Right hindlimb (tissue), 1 donor: ENCODE results near the gene AFAP1L2.

ENCODE experiments used
- DNase-seq: peaks from one replicate; pipeline ENCODE4 v3.0.0-alpha.2; 2018

The AFAP1L2 gene

DNA sequence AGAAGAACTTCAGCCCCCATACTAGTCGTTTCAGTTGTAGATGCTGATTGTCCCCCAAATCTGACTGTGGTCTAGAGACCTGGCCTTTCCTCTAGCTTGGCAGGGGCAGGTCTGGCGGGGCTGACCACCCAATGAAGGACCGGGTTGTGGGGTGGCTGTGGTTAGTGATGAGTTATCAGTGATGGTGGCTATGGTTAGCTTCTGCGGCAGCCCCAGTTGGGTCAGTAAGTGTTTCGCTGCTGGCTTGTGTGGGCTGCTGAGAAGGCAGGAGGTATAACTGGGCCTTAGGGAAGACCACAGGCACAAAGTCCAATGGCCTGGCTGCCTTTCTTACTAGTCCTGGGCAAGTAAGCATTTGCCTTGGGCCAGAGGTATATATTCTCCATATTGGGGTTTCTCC is 143.9 kb downstream of the AFAP1L2 start:
- DNase-seq, result no peak

- DNase-seq, result no peak
Observed at GRCh38 chr10:114259824-114260223, 144.5 kb downstream of the AFAP1L2 start.

DNA sequence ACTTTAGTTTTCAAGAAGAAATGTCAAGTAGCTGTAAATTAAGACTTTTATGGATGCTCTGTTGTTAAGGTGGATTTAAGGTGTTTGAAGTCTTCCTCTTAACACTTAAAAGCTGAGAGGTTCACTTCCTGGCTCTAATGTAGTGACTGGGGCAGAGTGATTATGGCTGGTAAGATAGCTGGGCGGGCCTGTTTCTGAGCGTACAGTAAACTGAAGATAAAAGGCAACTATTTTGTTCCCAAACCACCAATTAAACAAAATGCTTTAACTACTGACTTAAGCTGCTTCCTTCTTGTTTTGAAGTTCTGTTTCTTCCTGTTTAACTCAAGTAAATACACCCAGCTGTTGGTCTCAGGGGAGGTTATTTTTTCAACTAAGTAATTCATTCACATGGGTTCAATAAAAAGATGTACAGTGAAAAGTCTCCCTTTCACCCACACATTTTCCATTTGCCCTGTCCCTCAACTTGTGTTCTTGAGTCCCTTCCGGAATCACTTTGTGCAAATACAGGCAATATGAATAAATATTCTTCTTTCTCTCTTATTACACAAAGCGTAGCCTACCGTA is 145.9 kb downstream of the AFAP1L2 start:
- no peak for DNase-seq

- no peak for DNase-seq
Observed at GRCh38 chr10:114257498-114257897, 146.8 kb downstream of the AFAP1L2 start.

DNA sequence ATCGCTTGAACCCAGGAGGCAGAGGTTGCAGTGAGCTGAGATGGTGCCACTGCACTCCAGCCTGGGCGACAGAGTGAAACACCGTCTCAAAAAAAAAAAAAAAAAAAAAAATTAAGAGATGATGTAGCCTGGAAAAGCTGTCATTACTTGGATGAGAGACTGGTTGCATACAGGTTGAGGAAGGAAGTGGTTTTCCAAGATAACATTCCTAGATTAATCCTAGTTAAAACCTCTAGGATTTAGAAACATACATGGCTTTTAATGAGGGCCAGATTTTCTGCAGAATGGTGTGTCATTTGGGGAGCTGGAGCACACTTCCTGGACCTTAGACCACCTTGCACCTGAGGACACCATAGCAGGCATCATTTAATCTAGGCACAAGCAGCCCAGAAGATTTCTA is 147.5 kb downstream of the AFAP1L2 start:
- DNase-seq, result no peak

GRCh38 chr10:114256008-114256765 is 148.1 kb downstream of the AFAP1L2 start:
- no peak for DNase-seq

DNA sequence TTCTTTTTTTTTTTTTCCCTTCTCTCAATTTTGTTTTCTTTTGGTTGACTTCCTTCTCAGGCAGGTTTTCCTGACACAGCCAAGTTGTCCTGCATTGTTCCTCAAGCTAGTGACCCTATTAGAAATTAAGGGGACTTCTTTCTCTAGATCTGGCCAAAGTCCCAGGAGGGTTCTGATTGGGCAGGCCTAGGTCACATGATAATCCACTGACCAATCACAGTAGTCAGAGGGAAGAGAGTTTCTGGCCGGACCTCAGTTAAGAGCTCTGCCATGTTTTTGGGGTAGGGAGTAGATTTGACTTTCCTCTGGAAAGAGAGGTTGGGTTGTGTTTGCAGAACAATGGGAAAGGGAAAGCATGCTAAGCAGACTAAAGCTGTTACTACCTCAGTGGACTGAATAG is 149.1 kb downstream of the AFAP1L2 start:
- no peak for DNase-seq

DNA sequence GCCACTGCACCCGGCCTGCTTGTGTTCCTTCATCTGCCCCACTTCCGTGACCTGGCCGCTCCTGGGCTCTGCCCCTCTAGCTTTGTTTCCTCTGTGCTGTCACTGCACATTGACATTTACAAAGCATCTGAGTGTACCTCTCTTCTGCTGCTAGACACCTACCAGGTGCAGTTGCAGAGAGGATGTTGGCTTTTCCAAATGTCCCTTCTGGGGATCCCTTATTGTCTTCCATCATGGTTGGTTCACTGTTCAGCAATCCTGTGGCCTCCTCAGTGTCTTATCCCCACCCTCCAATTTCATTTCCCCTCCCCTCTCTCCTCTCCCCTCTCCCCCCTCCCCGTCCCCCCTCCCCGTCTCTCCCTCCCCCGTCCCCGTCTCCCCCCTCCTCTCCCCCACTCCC is 151.4 kb downstream of the AFAP1L2 start:
- no peak for DNase-seq

- no peak for DNase-seq
Observed at GRCh38 chr10:114252092-114252491, 152.2 kb downstream of the AFAP1L2 start.

- no peak for DNase-seq
Observed at GRCh38 chr10:114250716-114251115, 153.6 kb downstream of the AFAP1L2 start.

- DNase-seq, result no peak
Observed at GRCh38 chr10:114250236-114250635, 154.1 kb downstream of the AFAP1L2 start.

DNA sequence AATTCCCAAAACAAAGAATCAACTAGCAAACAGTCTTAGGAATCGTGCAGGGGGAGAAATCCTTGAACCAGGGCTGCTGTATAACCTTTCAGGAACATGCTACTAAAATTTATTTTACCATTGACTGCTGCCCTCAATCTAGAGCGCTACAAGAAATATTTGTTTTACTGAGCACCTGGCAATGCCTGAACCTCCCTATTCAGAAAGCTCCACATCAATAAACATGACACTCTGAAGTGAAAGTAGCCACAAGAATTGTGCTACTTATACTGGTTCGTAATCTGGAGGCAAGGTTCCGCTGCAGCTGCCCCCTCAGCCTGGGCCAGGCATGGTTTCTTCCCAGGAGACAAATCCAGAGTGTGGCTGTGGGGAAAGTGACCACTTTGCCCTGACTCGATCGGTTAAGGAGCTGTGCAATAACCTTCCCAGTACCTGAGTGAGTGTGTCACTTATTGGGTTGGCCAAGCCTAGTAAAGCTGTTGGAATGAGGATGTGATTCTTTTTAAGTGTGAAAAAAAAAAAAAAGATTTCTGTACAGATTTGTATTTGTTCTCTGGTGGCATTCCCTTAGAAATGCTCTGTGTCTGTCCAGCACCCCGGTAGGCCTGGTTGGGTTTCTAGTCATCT is 157.5 kb downstream of the AFAP1L2 start:
- DNase-seq, result no peak

GRCh38 chr10:114245121-114245791 is 159.0 kb downstream of the AFAP1L2 start:
- DNase-seq, result no peak
